Panc1 (cell line): Measurements from ENCODE around the gene OR52N1. TPM values are rescaled to one million over a fixed set of nuclear protein-coding genes. Genes with fewer than 3 reads are reported as not detected.

ENCODE experiments used
- ATAC-seq: fragments of 200-7000 bp; cut with Tn5 transposase; 2 replicates; pipeline ENCODE4 v1.9.1; 2020; ENCODE audit warnings: mild to moderate bottlenecking, moderate library complexity
- BruUV-seq: library from RNA; stranded (reverse); fragments of 400-500 nt; replicated peaks from 2 replicates; lab custom pipeline; 2021; lab: Mats Ljungman, UMichigan
- CTCF ChIA-PET: fragments of 300-600 bp; sonication (Branson Sonifier 250); formaldehyde crosslinking; loops from one replicate; lab custom pipeline; 2022; ENCODE audit warnings: antibody characterized with exemption; lab: Charles Lee
- POLR2A ChIA-PET: fragments of 300-600 bp; sonication (Branson Sonifier 250); formaldehyde crosslinking; loops from one replicate; lab custom pipeline; 2022; ENCODE audit warnings: antibody characterized with exemption; lab: Charles Lee
- DNase-seq: peaks from one replicate; pipeline ENCODE4 v3.0.0-alpha.2; 2010; ENCODE audit warnings: low read depth, low spot score
- H3K27ac ChIP-seq: 2 replicates; pipeline ENCODE4 v1.5.1; 2011; ENCODE audit warnings: mild to moderate bottlenecking, low read length, inconsistent platforms
- H3K27me3 ChIP-seq: fragments of 200-500 bp; sonication (Bioruptor generic); 2 replicates; pipeline ENCODE4 v1.6.0; 2014; ENCODE audit warnings: low read length, inconsistent platforms; ENCODE audit not compliant: control insufficient read depth, insufficient read depth
- H3K36me3 ChIP-seq: fragments of 200-500 bp; sonication (Bioruptor generic); 2 replicates; pipeline ENCODE4 v1.5.1; 2014; ENCODE audit warnings: inconsistent platforms, mild to moderate bottlenecking, low read length, moderate library complexity; ENCODE audit not compliant: control insufficient read depth, insufficient read depth
- H3K4me1 ChIP-seq: 2 replicates; pipeline ENCODE4 v1.5.1; 2011; ENCODE audit warnings: inconsistent platforms, mild to moderate bottlenecking, low read length, moderate library complexity; ENCODE audit not compliant: control insufficient read depth, insufficient read depth
- H3K4me3 ChIP-seq, 2 experiments: 2 replicates each; pipeline ENCODE4 v1.5.1; 2011 to 2012; ENCODE audit warnings: low read depth in 2 of 2, low read length in 2 of 2, mild to moderate bottlenecking in 2 of 2, inconsistent platforms in 1 of 2, moderate library complexity in 1 of 2
- H3K9me3 ChIP-seq: fragments of 200-500 bp; sonication (Bioruptor generic); 2 replicates; pipeline ENCODE4 v1.5.1; 2014; ENCODE audit warnings: low read depth, mild to moderate bottlenecking, inconsistent platforms, low read length, moderate library complexity; ENCODE audit not compliant: control insufficient read depth, insufficient read depth
- POLR2AphosphoS5 ChIP-seq: IDR thresholded peaks from 2 replicates; pipeline ENCODE4 v1.6.1; 2012; ENCODE audit warnings: mild to moderate bottlenecking, low read depth, low read length, moderate library complexity
- SIN3A ChIP-seq: IDR thresholded peaks from 2 replicates; pipeline ENCODE4 v1.6.1; 2012; ENCODE audit warnings: low read depth, mild to moderate bottlenecking, low read length, moderate library complexity, borderline replicate concordance; ENCODE audit not compliant: insufficient read depth
- TCF7L2 ChIP-seq: IDR thresholded peaks from 2 replicates; pipeline ENCODE4 v1.6.1; 2011; ENCODE audit warnings: mild to moderate bottlenecking, low read depth, low read length, inconsistent platforms
- in situ Hi-C: cut with HindIII; loops from 2 replicates; pipeline ENCODE4 v1.10.0; 2016; ENCODE audit warnings: low sequenced_read_pairs, low pct_unique_long_range_greater_than_20kb
- intact Hi-C: fragments of 100-400 bp; cut with micrococcal nuclease; formaldehyde crosslinking; loops from one replicate; pipeline ENCODE4 v1.10.0; 2022; ENCODE audit not compliant: unreplicated experiment
- total RNA-seq: library from RNA; stranded (reverse); gene quantifications from one replicate; pipeline ENCODE4 v1.2.1, GENCODE V29; 2021; ENCODE audit not compliant: unreplicated experiment
- TF ChIP-seq, protein P1 (sequence below): fragments of 450-650 bp; IDR thresholded peaks from 2 replicates; pipeline ENCODE4 v1.5.1; 2017; ENCODE audit warnings: mild to moderate bottlenecking
- TF ChIP-seq, protein P2 (sequence below), 2 experiments: IDR thresholded peaks; 2 replicates each; pipeline ENCODE4 v1.6.1; 2011 to 2012; ENCODE audit warnings: low read depth in 2 of 2, control low read depth in 1 of 2, low read length in 1 of 2, mild to moderate bottlenecking in 1 of 2, moderate library complexity in 1 of 2; ENCODE audit not compliant: insufficient read depth in 1 of 2

Gene OR52N1
- total RNA-seq, 1 experiment from 2014 or later = not detected

DNA sequence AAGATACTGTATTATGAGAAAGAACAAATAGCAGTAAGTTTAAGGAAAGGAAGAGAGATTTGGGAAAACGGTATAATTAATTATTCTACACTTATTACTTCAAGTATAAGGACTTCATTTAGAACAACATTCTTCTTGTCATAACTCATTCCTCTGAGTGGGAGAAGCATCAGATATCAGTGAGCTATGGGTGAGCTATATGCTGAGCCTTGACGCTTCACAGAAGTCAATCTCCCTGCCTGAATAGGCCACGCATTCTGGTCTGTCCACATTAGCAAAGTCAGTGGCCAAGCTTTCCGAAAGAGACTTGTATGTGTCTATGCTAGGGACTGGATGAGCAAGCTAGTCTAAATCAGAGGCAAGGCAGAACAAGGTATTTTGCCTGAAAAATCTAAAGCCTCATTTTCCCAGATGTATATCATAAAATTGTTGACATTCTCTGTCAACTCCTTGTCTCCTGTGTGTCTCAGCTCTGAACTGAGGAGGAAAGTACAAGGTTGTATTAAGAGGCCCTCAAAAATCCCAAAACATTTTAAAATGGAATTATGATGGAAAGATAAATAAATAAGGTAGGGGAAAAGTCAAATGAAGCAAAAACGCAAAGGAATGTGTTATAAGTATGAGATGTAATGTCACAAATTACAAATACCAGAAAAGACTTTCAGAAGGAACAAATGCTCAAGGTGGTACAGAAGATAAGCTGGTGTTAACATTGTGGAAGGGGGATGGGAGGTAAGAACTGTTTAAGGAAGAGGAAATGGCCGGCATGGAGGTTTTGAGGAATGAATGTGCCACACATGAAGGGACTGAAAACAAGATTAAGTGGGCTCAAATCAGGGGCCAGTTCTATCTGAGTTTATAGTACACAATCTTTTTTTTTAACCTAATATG is 19.1 kb upstream of the OR52N1 start:
- H3K4me3 ChIP-seq = no peak overlapping the region
- no peaks in the 10 kb centered on the region for H3K36me3 ChIP-seq
- TF ChIP-seq TCF7L2 = no peak
- TF ChIP-seq, protein P1, sequence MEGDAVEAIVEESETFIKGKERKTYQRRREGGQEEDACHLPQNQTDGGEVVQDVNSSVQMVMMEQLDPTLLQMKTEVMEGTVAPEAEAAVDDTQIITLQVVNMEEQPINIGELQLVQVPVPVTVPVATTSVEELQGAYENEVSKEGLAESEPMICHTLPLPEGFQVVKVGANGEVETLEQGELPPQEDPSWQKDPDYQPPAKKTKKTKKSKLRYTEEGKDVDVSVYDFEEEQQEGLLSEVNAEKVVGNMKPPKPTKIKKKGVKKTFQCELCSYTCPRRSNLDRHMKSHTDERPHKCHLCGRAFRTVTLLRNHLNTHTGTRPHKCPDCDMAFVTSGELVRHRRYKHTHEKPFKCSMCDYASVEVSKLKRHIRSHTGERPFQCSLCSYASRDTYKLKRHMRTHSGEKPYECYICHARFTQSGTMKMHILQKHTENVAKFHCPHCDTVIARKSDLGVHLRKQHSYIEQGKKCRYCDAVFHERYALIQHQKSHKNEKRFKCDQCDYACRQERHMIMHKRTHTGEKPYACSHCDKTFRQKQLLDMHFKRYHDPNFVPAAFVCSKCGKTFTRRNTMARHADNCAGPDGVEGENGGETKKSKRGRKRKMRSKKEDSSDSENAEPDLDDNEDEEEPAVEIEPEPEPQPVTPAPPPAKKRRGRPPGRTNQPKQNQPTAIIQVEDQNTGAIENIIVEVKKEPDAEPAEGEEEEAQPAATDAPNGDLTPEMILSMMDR = no peak
- no peak for TF ChIP-seq POLR2AphosphoS5
- TF ChIP-seq, protein P2, sequence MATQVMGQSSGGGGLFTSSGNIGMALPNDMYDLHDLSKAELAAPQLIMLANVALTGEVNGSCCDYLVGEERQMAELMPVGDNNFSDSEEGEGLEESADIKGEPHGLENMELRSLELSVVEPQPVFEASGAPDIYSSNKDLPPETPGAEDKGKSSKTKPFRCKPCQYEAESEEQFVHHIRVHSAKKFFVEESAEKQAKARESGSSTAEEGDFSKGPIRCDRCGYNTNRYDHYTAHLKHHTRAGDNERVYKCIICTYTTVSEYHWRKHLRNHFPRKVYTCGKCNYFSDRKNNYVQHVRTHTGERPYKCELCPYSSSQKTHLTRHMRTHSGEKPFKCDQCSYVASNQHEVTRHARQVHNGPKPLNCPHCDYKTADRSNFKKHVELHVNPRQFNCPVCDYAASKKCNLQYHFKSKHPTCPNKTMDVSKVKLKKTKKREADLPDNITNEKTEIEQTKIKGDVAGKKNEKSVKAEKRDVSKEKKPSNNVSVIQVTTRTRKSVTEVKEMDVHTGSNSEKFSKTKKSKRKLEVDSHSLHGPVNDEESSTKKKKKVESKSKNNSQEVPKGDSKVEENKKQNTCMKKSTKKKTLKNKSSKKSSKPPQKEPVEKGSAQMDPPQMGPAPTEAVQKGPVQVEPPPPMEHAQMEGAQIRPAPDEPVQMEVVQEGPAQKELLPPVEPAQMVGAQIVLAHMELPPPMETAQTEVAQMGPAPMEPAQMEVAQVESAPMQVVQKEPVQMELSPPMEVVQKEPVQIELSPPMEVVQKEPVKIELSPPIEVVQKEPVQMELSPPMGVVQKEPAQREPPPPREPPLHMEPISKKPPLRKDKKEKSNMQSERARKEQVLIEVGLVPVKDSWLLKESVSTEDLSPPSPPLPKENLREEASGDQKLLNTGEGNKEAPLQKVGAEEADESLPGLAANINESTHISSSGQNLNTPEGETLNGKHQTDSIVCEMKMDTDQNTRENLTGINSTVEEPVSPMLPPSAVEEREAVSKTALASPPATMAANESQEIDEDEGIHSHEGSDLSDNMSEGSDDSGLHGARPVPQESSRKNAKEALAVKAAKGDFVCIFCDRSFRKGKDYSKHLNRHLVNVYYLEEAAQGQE (IDR thresholded peaks at IDR 0.05; ENCODE audit: insufficient read depth in 1 of 2, low read depth in 2 of 2, low read length in 1 of 2) = no peak
- TF ChIP-seq SIN3A = no peak
- H3K27ac ChIP-seq = no peak overlapping the region
- BruUV-seq = no TSS peak
- H3K27me3 ChIP-seq = peaks cover 11% of the 10 kb centered on the region; the same call in 1 of the 2 replicates
- intact Hi-C loops = loop anchor here (2.0 to 5.0 kb wide), 6 partner anchors 209 to 1183 kb away; partner anchors contain the start of gene OR51M1
- no peaks in the 10 kb centered on the region for H3K9me3 ChIP-seq
- ChIA-PET CTCF (interaction anchor here (1.4 kb wide), 1 partner anchor 81 kb away, joined by 4 read pairs; no protein-coding TSS in a partner anchor), POLR2A (no interaction called here)
- ATAC-seq (no peak), DNase-seq (no peak)
- in situ Hi-C loops = no loop called here
- H3K4me1 ChIP-seq = peaks cover 7% of the 10 kb centered on the region

DNA sequence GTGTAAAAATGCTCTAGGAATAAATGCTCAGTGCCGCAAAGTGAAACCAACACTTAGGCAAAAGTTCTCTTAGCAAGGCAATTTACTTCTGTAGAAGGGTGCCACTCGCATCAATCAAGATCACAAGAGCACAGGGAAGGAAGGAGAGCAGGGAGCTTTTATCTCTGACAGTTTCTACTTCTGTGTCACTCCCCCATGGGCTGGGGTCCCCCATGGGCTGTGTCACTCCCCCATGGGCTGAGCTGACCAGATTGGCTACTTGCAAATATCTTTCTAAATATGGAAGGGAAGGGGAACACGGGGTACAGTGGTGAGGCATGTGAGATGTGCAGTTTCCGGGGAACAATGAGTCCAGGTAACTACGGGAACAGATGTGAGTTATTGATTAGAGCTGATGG is 18.1 kb upstream of the OR52N1 start:
- H3K4me3 ChIP-seq = peak overlapping the region; percentile 42 to 69
- H3K9me3 ChIP-seq = no peaks in the 10 kb centered on the region
- DNase-seq (no peak), ATAC-seq (peak; percentile 64)
- ChIA-PET POLR2A (no interaction called here), CTCF (interaction anchor here (1.4 kb wide), 1 partner anchor 82 kb away, joined by 4 read pairs; no protein-coding TSS in a partner anchor)
- no peak for TF ChIP-seq SIN3A
- TF ChIP-seq POLR2AphosphoS5 = no peak
- TF ChIP-seq, protein P2 (IDR thresholded peaks at IDR 0.05; ENCODE audit: insufficient read depth in 1 of 2, low read depth in 2 of 2, low read length in 1 of 2) = no peak
- TF ChIP-seq TCF7L2 = no peak
- TF ChIP-seq, protein P1 = no peak
- no peaks in the 10 kb centered on the region for H3K36me3 ChIP-seq
- H3K27ac ChIP-seq = no peak overlapping the region
- peaks cover 7% of the 10 kb centered on the region for H3K4me1 ChIP-seq
- intact Hi-C loops (loop anchor here (2.0 to 5.0 kb wide), 6 partner anchors 208 to 1182 kb away; partner anchors contain the start of gene OR51M1), in situ Hi-C loops (no loop called here)
- no TSS peak for BruUV-seq
- peaks cover 11% of the 10 kb centered on the region; the same call in 1 of the 2 replicates for H3K27me3 ChIP-seq
